ENCODE data around the gene PVALB. TPM values are rescaled to one million over a fixed set of nuclear protein-coding genes. Genes with fewer than 3 reads are reported as not detected.
A peak's percentile ranks its signal among the peaks of the same experiment; 100 is the strongest.

PVALB gene
- total and polyA plus RNA-seq, 4 donors: 0.73 to 3.0 (median 2.4) TPM; not detected in 1

- TF ChIP-seq, protein P1, sequence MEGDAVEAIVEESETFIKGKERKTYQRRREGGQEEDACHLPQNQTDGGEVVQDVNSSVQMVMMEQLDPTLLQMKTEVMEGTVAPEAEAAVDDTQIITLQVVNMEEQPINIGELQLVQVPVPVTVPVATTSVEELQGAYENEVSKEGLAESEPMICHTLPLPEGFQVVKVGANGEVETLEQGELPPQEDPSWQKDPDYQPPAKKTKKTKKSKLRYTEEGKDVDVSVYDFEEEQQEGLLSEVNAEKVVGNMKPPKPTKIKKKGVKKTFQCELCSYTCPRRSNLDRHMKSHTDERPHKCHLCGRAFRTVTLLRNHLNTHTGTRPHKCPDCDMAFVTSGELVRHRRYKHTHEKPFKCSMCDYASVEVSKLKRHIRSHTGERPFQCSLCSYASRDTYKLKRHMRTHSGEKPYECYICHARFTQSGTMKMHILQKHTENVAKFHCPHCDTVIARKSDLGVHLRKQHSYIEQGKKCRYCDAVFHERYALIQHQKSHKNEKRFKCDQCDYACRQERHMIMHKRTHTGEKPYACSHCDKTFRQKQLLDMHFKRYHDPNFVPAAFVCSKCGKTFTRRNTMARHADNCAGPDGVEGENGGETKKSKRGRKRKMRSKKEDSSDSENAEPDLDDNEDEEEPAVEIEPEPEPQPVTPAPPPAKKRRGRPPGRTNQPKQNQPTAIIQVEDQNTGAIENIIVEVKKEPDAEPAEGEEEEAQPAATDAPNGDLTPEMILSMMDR (IDR thresholded peaks at IDR 0.05; ENCODE audit: control extremely low read depth, extremely low read depth): peak; percentile 100
- Histone ChIP-seq H3K27me3 (ENCODE audit: control insufficient read depth in 3 of 3, insufficient read depth in 3 of 3, low read length in 2 of 3) (peaks cover 0 to 13% (median 0%) of the 10 kb centered on the region in 3 donors), H3K9me3 (ENCODE audit: control insufficient read depth in 4 of 4, insufficient read depth in 3 of 4, low read length in 3 of 4) (no peaks in the 10 kb centered on the region), H3K27ac (ENCODE audit: low read depth in 1 of 2, low read length in 1 of 2) (no peak overlapping the region), H3K4me1 (ENCODE audit: control insufficient read depth in 5 of 5, insufficient read depth in 5 of 5, low read length in 5 of 5) (peaks cover 0 to 4% (median 0%) of the 10 kb centered on the region in 5 donors), H3K9ac (ENCODE audit: insufficient read depth in 1 of 2, low read length in 2 of 2) (no peak overlapping the region), H3K36me3 (ENCODE audit: control insufficient read depth in 4 of 4, insufficient read depth in 4 of 4, low read length in 4 of 4) (no peaks in the 10 kb centered on the region), H3K4me3 (no peak overlapping the region)
- 6 to 9% methylated on average over 30 of the region's 30 CpGs for WGBS, 2 donors
- DNase-seq: peak; percentile 92 to 93 (median 93)
- ATAC-seq (ENCODE audit: insufficient read depth, low FRiP score): peak; percentile 86
Measured at GRCh38 chr22:36856121-36856791, 39.4 kb upstream of the PVALB start.

DNA sequence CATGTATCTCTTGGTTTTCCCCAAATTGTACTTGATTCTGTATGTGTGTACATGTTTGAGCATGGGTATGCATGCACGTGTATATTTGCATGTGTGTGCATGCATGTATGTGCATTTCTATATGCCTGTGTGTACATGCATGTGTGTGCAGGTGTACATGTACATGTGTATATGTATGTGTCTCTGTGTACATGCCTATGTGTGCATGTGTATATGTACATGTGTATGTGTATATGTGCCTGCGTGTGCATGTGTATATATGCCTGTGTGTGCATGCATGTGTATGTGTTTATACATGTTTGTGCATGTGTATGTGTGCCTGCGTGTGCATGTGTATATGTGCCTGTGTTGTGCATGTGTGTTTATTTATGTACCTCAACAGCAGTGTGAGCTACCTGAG is 38.6 kb upstream of the PVALB start:
- Histone ChIP-seq H3K36me3 (ENCODE audit: control insufficient read depth in 4 of 4, insufficient read depth in 4 of 4, low read length in 4 of 4) (no peaks in the 10 kb centered on the region), H3K9me3 (ENCODE audit: control insufficient read depth in 4 of 4, insufficient read depth in 3 of 4, low read length in 3 of 4) (no peaks in the 10 kb centered on the region), H3K9ac (ENCODE audit: insufficient read depth in 1 of 2, low read length in 2 of 2) (no peak overlapping the region), H3K4me3 (no peak overlapping the region), H3K27ac (ENCODE audit: low read depth in 1 of 2, low read length in 1 of 2) (no peak overlapping the region), H3K27me3 (ENCODE audit: control insufficient read depth in 3 of 3, insufficient read depth in 3 of 3, low read length in 2 of 3) (peaks cover 0 to 13% (median 3%) of the 10 kb centered on the region in 3 donors), H3K4me1 (ENCODE audit: control insufficient read depth in 5 of 5, insufficient read depth in 5 of 5, low read length in 5 of 5) (peaks cover 0 to 4% (median 0%) of the 10 kb centered on the region in 5 donors)
- 92 to 98% methylated on average over 3 of the region's 3 CpGs for WGBS, 2 donors
- DNase-seq: no peak
- TF ChIP-seq, protein P1 (IDR thresholded peaks at IDR 0.05; ENCODE audit: control extremely low read depth, extremely low read depth): no peak
- no peak for ATAC-seq (ENCODE audit: insufficient read depth, low FRiP score)

GRCh38 chr22:36853407-36854099 is 36.7 kb upstream of the PVALB start:
- H3K4me1 ChIP-seq (ENCODE audit: control insufficient read depth in 5 of 5, insufficient read depth in 5 of 5, low read length in 5 of 5): peaks cover 0 to 4% (median 0%) of the 10 kb centered on the region in 5 donors
- no peak overlapping the region for H3K4me3 ChIP-seq
- H3K27ac ChIP-seq (ENCODE audit: low read depth in 1 of 2, low read length in 1 of 2): no peak overlapping the region
- DNase-seq (peak; percentile 34 to 60 (median 40)), ATAC-seq (ENCODE audit: insufficient read depth, low FRiP score) (no peak)
- TF ChIP-seq, protein P1 (IDR thresholded peaks at IDR 0.05; ENCODE audit: control extremely low read depth, extremely low read depth): peak; percentile 31
- peaks cover 0 to 23% (median 3%) of the 10 kb centered on the region in 3 donors for H3K27me3 ChIP-seq (ENCODE audit: control insufficient read depth in 3 of 3, insufficient read depth in 3 of 3, low read length in 2 of 3)
- WGBS, 2 donors: 41 to 51% methylated on average over 16 of the region's 16 CpGs
- H3K36me3 ChIP-seq (ENCODE audit: control insufficient read depth in 4 of 4, insufficient read depth in 4 of 4, low read length in 4 of 4): no peaks in the 10 kb centered on the region
- no peak overlapping the region for H3K9ac ChIP-seq (ENCODE audit: insufficient read depth in 1 of 2, low read length in 2 of 2)
- no peaks in the 10 kb centered on the region for H3K9me3 ChIP-seq (ENCODE audit: control insufficient read depth in 4 of 4, insufficient read depth in 3 of 4, low read length in 3 of 4)
